NCI-H1694 treated with DMSO at 0.1 percent for 48 hours (cell line): ENCODE measurements around the gene RHOJ.
"Not testable (repeated sequence)": the region's sequence is repeated elsewhere in the genome, so short reads cannot be mapped to it uniquely, and the experiment has no call there.

Experiments
- DNase-seq: peaks from one replicate; lab custom pipeline; 2025; lab: John Stamatoyannopoulos, UW

RHOJ gene

DNA sequence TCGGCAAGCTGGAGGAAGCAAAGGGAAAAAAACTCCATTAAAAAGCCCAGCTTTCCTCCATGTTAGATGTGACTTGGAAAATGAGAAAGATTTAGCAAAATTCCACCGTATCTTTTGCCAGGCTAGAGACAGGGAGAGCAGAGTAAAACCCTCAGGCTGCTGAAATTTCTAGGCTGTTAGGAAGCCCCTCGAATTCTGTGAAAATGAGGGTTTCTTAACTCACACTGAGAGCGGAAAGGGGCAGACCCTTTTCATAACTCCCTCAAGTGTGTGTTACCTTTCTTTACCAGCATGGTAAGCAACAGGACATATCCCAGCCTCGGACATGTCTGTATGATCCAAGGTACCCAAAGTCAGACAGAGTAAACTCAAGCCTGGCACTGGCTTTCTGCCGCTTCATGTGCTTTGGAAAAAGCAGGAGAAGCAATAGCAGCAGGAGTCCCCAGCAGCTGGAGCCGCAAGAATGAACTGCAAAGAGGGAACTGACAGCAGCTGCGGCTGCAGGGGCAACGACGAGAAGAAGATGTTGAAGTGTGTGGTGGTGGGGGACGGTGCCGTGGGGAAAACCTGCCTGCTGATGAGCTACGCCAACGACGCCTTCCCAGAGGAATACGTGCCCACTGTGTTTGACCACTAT is at the start of gene RHOJ:
Gene RHOJ (plus strand): TSS at position 37 of the 637 bp plus-strand sequence. CDS start 427 bp downstream, at position 464.
- DNase-seq = peak; percentile 44

GRCh38 chr14:63155511-63156185 is 48.6 kb upstream of the RHOJ start:
- DNase-seq = no peak

DNA sequence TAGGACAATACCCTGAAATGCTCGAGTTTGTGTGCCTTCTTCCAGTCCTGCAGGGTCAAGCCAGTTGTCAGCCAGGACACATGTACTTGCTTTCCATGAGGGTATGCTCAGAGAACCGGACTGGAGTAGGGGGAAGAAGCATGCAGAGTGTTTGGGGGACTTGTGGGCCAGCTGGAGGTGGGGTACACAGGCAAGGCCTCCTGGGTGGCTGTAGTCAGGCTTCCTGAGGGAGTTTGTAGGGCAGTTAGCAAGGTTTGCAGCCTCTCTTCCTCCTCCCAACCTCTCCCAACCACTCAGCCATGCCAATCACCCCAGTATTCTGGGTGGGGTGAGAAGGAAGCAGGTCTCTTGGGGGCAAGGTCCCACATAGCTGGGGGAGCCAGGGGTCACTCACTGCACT is 47.0 kb upstream of the RHOJ start:
- DNase-seq = no peak

DNA sequence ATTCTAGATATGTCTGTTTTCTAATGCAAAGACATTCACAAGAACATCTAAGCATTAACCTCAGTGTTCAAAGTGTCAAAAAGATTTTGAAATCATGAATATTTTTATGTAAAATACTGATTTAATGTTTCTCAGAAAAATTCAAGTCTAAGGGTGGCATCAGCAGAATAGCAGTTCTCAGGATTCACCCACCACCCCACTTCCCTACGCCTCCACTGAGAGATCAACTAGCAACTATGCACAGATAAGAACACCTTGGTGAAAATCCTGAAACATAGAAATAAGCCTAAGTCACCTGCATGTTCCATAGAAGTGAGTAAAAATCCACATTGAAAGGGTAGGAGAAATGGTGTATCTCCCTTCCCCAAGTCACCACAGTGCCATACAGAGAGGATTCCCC is 40.9 kb upstream of the RHOJ start:
- DNase-seq = no peak

DNA sequence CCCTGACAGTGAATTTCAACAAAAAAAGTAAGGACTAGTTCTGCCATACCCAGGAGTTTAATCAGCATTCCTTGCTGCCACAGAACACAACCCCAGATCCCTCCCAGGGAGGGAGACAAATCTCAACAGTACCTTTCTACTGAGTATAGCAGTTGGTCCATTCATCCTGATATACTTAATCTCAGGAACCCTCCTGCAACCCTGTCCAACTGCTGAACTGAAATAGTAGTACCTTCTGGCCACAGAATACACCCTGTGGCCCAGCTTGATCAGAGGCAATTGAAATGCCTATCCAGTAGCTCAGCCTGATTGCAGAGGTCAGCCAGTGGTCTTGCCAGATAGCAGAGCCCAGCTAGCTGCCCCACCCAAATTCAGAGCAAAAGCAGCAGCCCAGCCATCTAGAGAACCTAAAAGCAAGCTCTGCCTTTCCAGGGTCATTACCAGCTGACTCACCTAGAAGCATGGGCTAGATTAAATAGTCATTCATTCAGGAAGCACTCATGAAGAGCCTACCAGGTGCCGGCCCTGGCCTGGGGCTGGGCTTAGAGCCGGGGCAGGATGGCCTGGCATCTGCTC is 40.0 kb upstream of the RHOJ start:
- no peak for DNase-seq

DNA sequence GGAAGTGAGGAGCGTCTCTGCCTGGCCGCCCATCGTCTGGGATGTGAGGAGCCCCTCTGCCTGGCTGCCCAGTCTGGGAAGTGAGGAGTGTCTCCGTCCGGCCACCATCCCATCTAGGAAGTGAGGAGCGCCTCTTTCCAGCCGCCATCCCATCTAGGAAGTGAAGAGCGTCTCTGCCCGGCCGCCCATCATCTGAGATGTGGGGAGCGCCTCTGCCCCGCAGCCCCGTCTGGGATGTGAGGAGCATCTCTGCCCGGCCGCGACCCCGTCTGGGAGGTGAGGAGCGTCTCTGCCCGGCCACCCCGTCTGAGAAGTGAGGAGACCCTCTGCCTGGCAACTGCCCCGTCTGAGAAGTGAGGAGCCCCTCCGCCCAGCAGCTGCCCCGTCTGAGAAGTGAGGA is 39.0 kb upstream of the RHOJ start:
- not testable (repeated sequence) for DNase-seq

DNA sequence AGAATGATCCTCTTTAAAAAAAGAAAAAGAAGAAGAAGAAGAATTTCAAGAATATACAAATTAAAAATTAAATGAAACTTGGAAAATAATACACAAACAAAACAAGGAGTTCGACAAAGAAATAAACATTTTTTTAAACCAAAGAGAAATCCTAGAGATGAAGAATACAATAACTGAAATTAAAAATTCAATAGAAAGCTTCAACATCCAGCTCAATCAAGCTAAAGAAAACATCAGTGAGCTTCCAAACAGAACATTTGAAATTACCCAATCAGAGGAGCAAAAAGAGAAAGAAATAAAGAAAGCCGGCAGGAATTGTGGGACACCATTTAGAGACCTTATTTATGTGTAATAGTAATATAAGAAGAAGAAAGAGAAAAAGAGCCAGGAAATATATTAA is 37.2 kb upstream of the RHOJ start:
- no peak for DNase-seq

- DNase-seq = peak; percentile 72
Observed at GRCh38 chr14:63174760-63175191, 29.5 kb upstream of the RHOJ start.

- DNase-seq = no peak
Observed at GRCh38 chr14:63175531-63175930, 28.7 kb upstream of the RHOJ start.

DNA sequence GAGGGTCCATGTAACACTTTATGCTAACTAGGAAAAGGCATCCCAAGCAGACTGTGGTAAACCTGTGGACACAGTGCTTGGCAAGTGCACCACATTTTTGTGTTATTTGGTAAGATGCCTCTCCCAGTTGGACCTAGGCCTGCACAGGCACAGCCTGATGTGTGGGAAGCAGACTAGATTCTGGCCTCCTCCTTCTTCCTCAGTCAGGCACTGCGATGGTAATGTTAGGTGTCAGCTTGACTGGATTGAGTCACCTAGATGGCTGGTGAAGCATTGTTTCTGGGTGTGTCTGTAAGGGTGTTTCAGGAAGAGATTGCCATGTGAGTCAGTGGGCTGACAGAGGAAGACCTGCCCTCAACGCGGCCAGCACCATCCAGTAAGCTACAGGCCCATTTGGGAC is 25.3 kb upstream of the RHOJ start:
- no peak for DNase-seq

DNA sequence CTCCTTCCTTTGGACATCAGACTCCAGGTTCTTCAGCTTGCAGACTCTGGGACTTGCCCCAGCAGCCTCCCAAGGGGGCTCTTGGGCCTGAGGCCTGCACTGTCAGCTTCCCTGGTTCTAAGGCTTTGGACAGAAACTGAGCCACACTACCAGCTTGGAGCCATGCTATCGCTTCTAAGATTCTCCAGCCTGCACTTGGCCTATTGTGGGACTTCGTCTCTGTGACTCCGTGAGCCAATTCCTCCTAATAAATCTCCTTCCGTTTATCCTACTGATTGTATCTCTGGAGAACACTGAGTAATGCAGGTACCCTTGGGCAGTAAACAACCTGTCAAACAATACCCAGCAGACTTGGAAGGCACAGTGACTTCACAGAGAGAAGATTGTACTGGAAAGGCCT is 24.9 kb upstream of the RHOJ start:
- DNase-seq = no peak

DNA sequence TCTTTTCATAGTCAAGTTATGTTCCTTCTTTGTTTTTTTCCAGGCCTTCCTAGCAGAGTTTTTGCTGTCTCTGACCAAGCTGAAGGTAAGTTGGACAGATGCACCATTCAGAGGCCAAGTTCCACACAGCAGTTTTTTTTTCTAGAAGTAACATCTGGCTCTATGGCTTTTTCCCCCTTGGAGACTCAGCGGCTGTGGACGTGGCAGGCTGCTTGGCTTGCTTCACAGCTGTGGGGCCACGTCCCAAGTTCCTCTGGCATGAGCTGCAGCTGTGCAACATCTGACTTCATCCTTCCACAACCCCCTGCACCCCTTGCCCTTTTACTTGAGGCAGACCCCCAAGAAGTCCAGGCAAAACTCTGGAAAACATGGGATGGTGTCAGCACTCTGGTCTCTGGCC is 24.2 kb upstream of the RHOJ start:
- no peak for DNase-seq

DNA sequence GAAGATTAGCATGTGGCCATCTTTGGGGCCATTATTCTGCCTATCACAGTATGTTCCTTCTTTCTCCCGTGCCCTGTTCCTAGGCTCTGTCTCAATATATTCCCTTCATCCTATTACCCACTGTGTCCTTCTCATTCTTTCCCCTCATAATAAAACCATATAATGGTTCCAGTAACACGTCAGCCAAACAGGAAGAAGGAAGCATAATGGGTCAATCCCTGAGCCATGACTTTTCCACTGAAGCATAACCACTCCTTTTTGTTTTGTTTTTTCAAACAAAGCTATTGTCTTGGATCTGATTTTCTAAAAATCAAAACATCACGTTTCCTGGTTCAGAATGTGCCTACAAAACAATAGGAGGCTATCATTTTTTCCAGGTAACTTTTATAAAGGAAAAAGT is 21.3 kb upstream of the RHOJ start:
- DNase-seq = no peak

DNA sequence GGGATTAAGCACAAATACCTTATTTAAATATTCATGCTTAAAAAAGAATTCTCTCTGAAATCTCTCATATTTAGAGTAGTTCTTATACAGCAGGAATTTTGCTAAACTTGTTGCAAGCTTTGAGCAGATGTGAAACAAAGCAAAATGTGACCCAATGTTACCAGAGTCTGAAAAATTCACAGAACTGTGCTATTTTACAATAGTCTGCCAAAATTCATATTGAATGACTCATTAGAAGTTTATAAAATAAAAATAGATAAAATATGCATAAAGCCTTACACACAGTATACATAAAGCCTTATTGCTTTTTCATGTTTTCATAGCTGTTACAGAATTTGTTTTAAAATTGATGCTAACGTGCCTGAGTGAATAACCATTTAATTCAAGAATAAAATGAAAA is 17.8 kb upstream of the RHOJ start:
- DNase-seq = no peak

DNA sequence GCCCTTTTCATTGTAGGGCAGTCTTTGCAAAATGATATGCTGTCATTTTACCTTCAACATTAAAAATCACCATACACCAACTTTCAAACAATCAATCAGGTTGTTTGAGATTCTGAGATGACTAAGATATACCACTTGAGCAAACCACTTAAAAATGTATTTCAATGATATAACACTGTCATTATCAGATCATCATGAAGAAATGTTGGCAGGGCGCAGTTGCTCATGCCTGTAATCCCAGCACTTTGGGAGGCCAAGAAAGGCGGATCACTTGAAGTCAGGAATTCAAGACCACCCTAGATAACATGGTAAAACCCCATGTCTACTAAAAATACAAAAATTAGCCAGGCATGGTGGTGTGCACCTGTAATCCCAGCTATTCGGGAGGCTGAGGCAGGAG is 13.0 kb upstream of the RHOJ start:
- no peak for DNase-seq

GRCh38 chr14:63192085-63192484 is 12.2 kb upstream of the RHOJ start:
- DNase-seq = no peak

DNA sequence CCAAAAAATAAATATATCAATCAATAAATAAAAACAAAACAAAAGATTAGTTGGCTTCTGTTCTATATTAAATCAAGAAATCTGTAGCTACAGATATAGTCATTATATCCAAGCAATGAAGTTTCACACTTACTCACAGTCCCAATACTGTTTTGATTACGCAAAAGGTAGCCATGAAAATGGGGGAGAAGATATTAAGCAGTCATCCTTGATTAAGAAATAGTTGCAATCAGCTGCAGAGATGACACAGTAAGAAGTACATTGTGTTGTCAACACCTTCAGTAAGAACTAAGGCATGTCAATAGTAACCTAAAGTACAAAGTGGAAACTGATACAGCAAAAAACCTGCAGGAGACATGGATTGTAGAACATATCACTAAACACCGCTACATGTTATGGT is 11.0 kb upstream of the RHOJ start:
- DNase-seq = no peak

DNA sequence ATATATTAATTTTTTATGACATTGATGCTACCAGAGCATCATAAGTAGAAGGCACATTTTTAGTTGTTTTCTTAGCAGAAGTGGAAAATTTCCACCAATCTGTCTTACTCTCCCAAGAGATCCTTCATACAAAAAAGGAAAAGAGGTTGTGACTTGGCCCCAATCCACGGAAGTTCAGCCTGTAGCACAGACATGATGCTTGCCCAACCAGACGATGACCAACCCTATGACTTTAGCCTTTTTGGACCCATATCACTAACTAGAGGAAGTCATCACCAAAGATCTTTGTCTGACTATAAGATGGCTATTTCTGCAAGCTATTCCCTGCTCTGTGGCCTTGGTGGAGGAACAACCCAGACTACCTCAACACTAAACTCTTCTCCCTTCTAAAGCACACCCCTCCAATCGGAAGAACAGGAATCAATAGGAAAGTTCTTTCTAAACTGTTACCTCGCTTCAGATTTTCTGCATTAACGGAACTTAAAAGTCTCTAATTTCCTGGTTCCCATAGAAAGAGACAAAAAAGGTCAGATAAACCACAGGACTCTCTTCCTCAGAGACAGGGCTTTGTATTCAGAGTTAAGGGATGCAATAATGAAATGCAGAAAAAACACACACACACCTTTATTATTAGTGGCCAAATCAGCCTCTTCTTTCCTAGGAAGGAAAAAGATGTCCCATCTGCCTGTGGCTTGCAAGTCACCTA is 4.1 kb upstream of the RHOJ start:
- DNase-seq = no peak

DNA sequence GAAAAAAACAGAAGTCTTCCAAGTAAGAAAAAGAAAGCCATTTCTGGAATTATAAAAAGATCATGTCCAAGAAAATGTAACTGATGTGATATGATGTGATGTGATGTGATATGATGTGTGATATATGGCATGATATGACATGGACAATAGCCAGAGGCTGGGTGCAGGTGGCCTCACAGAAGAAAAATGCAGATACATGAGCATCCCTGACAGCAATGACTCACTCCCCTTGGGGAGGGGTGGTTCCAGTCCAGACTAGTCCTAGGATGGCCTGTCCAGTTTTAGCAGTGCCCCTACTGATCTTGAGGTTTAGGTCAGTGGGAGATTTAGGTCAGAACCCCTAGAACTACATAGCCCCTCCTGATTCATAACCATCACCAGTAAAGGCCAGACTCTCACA is 3.5 kb upstream of the RHOJ start:
- DNase-seq = no peak

GRCh38 chr14:63203015-63203414 is 1.2 kb upstream of the RHOJ start:
- DNase-seq = no peak

GRCh38 chr14:63203618-63204406 is 431 bp upstream of the RHOJ start:
- peak; percentile 87 for DNase-seq

GRCh38 chr14:63205044-63205575 is 867 bp downstream of the RHOJ start:
- DNase-seq = no peak
